ENCODE data around the gene ANXA2R. TPM values are rescaled to one million over a fixed set of nuclear protein-coding genes. Genes with fewer than 3 reads are reported as not detected.
"Not testable (repeated sequence)": the region's sequence is repeated elsewhere in the genome, so short reads cannot be mapped to it uniquely, and the experiment has no call there.

The ANXA2R gene
- total and polyA plus RNA-seq, 2 donors (not counting 1 experiment from before 2014, with no cell fraction given) = 0.61 to 1.8 TPM

DNA sequence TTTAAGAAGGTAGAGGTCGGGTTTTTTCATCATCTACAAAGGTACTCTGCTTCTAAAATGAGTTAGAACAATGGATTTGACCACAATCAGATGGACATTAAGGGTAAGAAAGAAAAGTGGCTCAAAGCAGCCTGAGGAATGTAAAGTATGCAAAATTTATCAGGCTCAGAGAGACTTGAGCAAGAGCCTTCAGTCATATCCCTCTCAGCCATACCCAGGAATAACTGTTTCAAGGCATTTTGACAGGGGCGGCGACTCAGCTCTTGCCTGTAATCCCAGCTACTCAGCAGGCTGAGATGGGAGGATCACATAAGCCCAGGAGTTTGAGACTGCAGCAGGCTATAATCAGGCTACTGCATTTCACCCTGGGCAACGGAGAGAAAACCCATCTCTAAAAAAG, 38.8 kb upstream of the ANXA2R start:
- Histone ChIP-seq H3K27ac (ENCODE audit: insufficient read depth, low read length) (no peak overlapping the region), H3K4me2 (ENCODE audit: extremely low read depth, insufficient read depth, low read length) (no peak overlapping the region), H4K20me1 (ENCODE audit: control insufficient read depth, extremely low read depth, insufficient read depth, low read length) (no peaks in the 10 kb centered on the region)

DNA sequence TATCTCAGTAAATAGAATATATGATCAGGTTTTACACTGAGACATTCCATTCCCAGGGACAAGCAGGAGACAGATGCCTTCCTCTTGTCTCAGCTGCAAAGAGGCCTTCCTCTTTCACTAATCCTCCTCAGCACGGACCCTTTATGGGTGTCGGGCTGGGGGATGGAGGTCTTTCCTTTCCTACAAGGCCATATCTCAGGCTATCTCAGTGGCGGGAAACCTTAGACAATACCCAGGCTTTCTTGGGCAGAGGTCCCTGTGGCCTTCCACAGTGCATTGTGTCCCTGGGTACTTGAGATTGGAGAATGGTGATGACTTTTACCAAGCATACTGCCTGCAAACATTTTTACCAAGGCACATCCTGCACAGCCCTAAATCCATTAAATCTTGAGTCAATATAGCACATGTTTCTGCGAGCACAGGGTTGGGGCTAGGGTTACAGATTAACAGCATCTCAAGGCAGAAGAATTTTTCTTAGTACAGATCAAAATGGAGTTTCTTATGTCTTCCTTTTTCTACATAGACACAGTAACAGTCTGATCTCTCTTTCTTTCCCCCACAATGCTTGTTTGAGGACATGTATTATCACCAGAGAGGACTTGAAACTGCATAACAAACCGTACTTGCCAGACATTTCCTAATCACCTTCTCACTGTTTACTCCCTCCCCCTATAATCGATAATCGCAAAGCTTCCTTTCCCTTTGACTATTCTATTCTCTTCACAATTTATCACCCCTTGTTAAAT, 37.5 kb upstream of the ANXA2R start:
- not testable (repeated sequence) for H2AFZ ChIP-seq (ENCODE audit: low read length); H3K36me3 ChIP-seq (ENCODE audit: control insufficient read depth, insufficient read depth, low read length); H3K4me2 ChIP-seq (ENCODE audit: extremely low read depth, insufficient read depth, low read length); H3K9ac ChIP-seq (ENCODE audit: insufficient read depth, low read length); H3K9me3 ChIP-seq (ENCODE audit: control insufficient read depth, insufficient read depth, low read depth, low read length); H4K20me1 ChIP-seq (ENCODE audit: control insufficient read depth, extremely low read depth, insufficient read depth, low read length); H3K4me3 ChIP-seq (replicated peaks in 1 of 4; ENCODE audit: control extremely low read depth in 1 of 4, insufficient read depth in 1 of 4, low read depth in 3 of 4, low read length in 4 of 4); DNase-seq (ENCODE audit: low read depth in 2 of 2); H3K27me3 ChIP-seq (ENCODE audit: control insufficient read depth, insufficient read depth, low read length); H3K27ac ChIP-seq (ENCODE audit: insufficient read depth, low read length); H3K4me1 ChIP-seq (ENCODE audit: control insufficient read depth, extremely low read depth, insufficient read depth, low read length)
- peaks cover 16% of the 10 kb centered on the region for H3K79me2 ChIP-seq (ENCODE audit: control insufficient read depth, insufficient read depth, low read length)

More for the DNA sequence above, 38.8 kb upstream of the ANXA2R start:
- Histone ChIP-seq H3K9me3 (ENCODE audit: control insufficient read depth, insufficient read depth, low read depth, low read length) (no peaks in the 10 kb centered on the region), H3K79me2 (ENCODE audit: control insufficient read depth, insufficient read depth, low read length) (peaks cover 13% of the 10 kb centered on the region), H2AFZ (ENCODE audit: low read length) (no peak overlapping the region), H3K36me3 (ENCODE audit: control insufficient read depth, insufficient read depth, low read length) (peaks cover 4% of the 10 kb centered on the region), H3K4me1 (ENCODE audit: control insufficient read depth, extremely low read depth, insufficient read depth, low read length) (peaks cover 4% of the 10 kb centered on the region), H3K27me3 (ENCODE audit: control insufficient read depth, insufficient read depth, low read length) (no peaks in the 10 kb centered on the region), H3K9ac (ENCODE audit: insufficient read depth, low read length) (no peak overlapping the region), H3K4me3 (replicated peaks in 1 of 4; ENCODE audit: control extremely low read depth in 1 of 4, insufficient read depth in 1 of 4, low read depth in 3 of 4, low read length in 4 of 4) (no peak overlapping the region)
- DNase-seq (ENCODE audit: low read depth in 2 of 2) = peak; percentile 48 to 84
- TF ChIP-seq, protein P1, sequence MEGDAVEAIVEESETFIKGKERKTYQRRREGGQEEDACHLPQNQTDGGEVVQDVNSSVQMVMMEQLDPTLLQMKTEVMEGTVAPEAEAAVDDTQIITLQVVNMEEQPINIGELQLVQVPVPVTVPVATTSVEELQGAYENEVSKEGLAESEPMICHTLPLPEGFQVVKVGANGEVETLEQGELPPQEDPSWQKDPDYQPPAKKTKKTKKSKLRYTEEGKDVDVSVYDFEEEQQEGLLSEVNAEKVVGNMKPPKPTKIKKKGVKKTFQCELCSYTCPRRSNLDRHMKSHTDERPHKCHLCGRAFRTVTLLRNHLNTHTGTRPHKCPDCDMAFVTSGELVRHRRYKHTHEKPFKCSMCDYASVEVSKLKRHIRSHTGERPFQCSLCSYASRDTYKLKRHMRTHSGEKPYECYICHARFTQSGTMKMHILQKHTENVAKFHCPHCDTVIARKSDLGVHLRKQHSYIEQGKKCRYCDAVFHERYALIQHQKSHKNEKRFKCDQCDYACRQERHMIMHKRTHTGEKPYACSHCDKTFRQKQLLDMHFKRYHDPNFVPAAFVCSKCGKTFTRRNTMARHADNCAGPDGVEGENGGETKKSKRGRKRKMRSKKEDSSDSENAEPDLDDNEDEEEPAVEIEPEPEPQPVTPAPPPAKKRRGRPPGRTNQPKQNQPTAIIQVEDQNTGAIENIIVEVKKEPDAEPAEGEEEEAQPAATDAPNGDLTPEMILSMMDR (conservative IDR thresholded peaks at IDR 0.05 in 1 of 2, IDR thresholded peaks at IDR 0.05 in 1 of 2; ENCODE audit: low read depth in 1 of 2, low read length in 2 of 2) = no peak
- no peak for TF ChIP-seq EZH2 (IDR thresholded peaks at IDR 0.05; ENCODE audit: low read length, missing control alignments)

DNA sequence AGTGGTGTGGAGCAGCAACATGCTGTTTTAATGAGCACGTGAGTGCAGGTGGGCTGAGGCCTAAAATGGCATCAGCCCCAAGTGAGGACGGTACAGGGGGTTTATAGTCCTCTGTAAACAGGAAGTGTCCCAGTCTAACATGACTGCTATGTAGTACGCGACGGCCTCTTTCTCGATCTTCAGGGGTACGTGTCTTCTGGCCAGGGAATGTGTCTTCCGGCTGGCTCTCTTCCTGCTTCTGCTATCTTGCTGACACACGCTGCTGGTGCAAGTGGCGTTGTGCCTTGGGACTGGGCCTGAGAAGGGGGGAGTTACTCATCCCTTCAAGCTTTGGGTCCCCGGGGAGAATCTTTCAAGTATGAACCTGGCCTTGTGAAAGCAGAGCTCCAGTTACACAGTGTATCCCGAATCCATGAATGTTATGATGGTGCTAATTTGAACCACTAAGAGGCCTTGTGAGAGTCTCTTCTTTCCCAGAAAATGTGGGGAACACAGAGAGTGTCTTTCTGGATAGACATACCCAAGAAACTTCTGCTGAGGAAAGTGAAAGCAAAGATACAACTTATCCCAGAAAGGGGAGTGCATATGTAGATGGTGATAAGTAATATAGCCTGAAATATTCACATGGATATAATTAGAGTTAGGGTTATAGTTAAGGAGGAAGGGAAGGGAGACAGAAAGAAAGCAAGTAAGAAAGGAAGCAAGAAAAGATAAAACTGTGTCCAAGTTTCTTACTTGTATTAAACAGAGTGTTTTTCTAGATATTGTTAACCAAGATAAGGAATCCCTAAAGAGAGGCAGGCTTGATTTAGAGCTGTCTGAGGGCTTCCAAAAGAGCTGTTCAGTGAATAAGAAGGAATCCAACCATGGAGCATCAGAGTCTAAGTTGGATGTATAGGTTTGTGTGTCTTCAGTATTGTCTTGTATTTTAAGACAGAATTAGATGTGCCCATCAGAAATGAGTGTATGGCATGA, 35.5 kb upstream of the ANXA2R start:
- TF ChIP-seq, protein P1 (conservative IDR thresholded peaks at IDR 0.05 in 1 of 2, IDR thresholded peaks at IDR 0.05 in 1 of 2; ENCODE audit: low read depth in 1 of 2, low read length in 2 of 2) = no peak
- no peak for TF ChIP-seq EZH2 (IDR thresholded peaks at IDR 0.05; ENCODE audit: low read length, missing control alignments)
- H3K79me2 ChIP-seq (ENCODE audit: control insufficient read depth, insufficient read depth, low read length) = peaks cover 24% of the 10 kb centered on the region
- H3K27me3 ChIP-seq (ENCODE audit: control insufficient read depth, insufficient read depth, low read length) = no peaks in the 10 kb centered on the region
- DNase-seq (ENCODE audit: low read depth in 2 of 2) = no peak
- no peaks in the 10 kb centered on the region for H3K9me3 ChIP-seq (ENCODE audit: control insufficient read depth, insufficient read depth, low read depth, low read length)
- H3K27ac ChIP-seq (ENCODE audit: insufficient read depth, low read length) = peak overlapping the region; percentile 34
- peaks cover 4% of the 10 kb centered on the region for H3K4me1 ChIP-seq (ENCODE audit: control insufficient read depth, extremely low read depth, insufficient read depth, low read length)
- H3K36me3 ChIP-seq (ENCODE audit: control insufficient read depth, insufficient read depth, low read length) = peaks cover 8% of the 10 kb centered on the region
- H3K4me3 ChIP-seq (replicated peaks in 1 of 4; ENCODE audit: control extremely low read depth in 1 of 4, insufficient read depth in 1 of 4, low read depth in 3 of 4, low read length in 4 of 4) = no peak overlapping the region
- H3K4me2 ChIP-seq (ENCODE audit: extremely low read depth, insufficient read depth, low read length) = no peak overlapping the region
- H2AFZ ChIP-seq (ENCODE audit: low read length) = no peak overlapping the region
- no peak overlapping the region for H3K9ac ChIP-seq (ENCODE audit: insufficient read depth, low read length)
- no peaks in the 10 kb centered on the region for H4K20me1 ChIP-seq (ENCODE audit: control insufficient read depth, extremely low read depth, insufficient read depth, low read length)
